ENCODE measurements around the gene NT5C1B.

NT5C1B gene

GRCh38 chr2:18612133-18612532 is 22.8 kb upstream of the NT5C1B start:
- no peak for DNase-seq (ENCODE audit: low read depth)
- no peak overlapping the region for H3K4me3 ChIP-seq (ENCODE audit: control insufficient read depth, low read depth, low read length)
- TF ChIP-seq CTCF (IDR thresholded peaks at IDR 0.05; ENCODE audit: control insufficient read depth, insufficient read depth, low read depth, low read length, missing control alignments): no peak

DNA sequence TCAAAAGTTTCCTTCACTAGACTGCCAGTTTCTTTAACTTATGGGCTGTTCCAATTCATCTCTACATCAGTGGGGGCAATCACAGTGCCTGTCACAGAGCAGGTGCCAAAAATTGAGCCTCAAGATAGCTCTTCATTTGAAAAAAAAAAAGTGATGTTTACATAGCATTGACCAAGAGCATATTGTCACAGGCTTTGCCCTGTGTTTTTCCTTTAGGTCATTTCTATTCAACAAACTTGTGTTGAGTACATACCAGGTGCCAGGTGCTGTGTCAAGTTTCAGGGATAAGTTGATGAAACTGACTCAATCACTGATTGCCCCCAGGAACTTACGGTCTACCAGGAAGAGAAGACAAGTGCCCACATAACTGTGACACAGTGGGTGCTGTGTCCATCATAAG is 22.2 kb upstream of the NT5C1B start:
- no peak for TF ChIP-seq CTCF (IDR thresholded peaks at IDR 0.05; ENCODE audit: control insufficient read depth, insufficient read depth, low read depth, low read length, missing control alignments)
- no peak for DNase-seq (ENCODE audit: low read depth)

DNA sequence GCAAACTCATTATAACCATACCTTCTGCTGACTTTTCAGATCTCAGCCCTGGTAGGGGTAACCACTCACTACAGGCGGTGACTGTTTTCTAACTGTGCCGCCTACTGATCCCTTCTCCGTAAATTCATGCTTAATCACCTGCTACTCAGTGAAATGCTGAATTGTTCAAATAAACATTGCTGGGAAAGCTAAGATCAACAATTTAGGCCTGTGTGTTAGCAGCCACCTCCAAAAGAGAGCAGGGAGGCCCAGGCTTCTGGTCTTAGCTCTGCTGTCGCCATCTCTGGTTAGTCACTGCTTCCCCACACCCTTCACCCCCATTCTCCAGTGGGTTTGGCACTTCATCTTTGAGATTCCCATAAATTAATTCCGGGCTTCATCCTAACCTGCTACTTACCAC is 21.8 kb upstream of the NT5C1B start:
- H3K4me3 ChIP-seq (ENCODE audit: control insufficient read depth, low read depth, low read length): no peak overlapping the region
- no peak for DNase-seq (ENCODE audit: low read depth)
- TF ChIP-seq CTCF (IDR thresholded peaks at IDR 0.05; ENCODE audit: control insufficient read depth, insufficient read depth, low read depth, low read length, missing control alignments): no peak

More for the DNA sequence above, 22.2 kb upstream of the NT5C1B start:
- no peak overlapping the region for H3K4me3 ChIP-seq (ENCODE audit: control insufficient read depth, low read depth, low read length)

DNA sequence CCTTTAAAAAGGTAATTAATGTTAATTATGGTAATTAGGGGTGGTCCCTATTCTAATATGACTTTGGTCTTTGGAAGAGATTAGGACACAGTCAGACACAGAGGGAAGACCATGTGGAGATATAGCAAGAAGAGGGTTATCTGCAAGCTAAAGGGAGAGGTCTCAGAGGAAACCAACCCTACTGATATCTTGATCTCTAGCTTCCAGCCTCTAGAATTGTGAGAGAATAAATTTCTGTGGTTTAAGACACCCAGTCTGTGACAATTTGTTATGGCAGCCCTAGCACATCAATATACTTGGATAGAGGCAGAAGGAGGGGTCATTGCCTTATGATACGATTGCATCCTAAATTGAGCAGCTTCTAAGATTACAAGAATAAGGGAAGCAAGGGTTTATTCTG is 21.3 kb upstream of the NT5C1B start:
- no peak for TF ChIP-seq CTCF (IDR thresholded peaks at IDR 0.05; ENCODE audit: control insufficient read depth, insufficient read depth, low read depth, low read length, missing control alignments)
- no peak for DNase-seq (ENCODE audit: low read depth)
- H3K4me3 ChIP-seq (ENCODE audit: control insufficient read depth, low read depth, low read length): no peak overlapping the region

- H3K4me3 ChIP-seq (ENCODE audit: control insufficient read depth, low read depth, low read length): no peak overlapping the region
- TF ChIP-seq CTCF (IDR thresholded peaks at IDR 0.05; ENCODE audit: control insufficient read depth, insufficient read depth, low read depth, low read length, missing control alignments): no peak
- no peak for DNase-seq (ENCODE audit: low read depth)
These were observed 20.7 kb upstream of the NT5C1B start for GRCh38 chr2:18610090-18610489.

- no peak for TF ChIP-seq CTCF (IDR thresholded peaks at IDR 0.05; ENCODE audit: control insufficient read depth, insufficient read depth, low read depth, low read length, missing control alignments)
- H3K4me3 ChIP-seq (ENCODE audit: control insufficient read depth, low read depth, low read length): no peak overlapping the region
- DNase-seq (ENCODE audit: low read depth): no peak
These were observed 15.7 kb upstream of the NT5C1B start for GRCh38 chr2:18605115-18605514.

- DNase-seq (ENCODE audit: low read depth): no peak
These were observed 15.1 kb upstream of the NT5C1B start for GRCh38 chr2:18604531-18604885.

More at GRCh38 chr2:18604531-18604885, 15.1 kb upstream of the NT5C1B start:
- no peak for TF ChIP-seq CTCF (IDR thresholded peaks at IDR 0.05; ENCODE audit: control insufficient read depth, insufficient read depth, low read depth, low read length, missing control alignments)
- H3K4me3 ChIP-seq (ENCODE audit: control insufficient read depth, low read depth, low read length): no peak overlapping the region
